Naive B cell (primary cell): ENCODE results near the gene DIP2C. TPM values are rescaled to one million over a fixed set of nuclear protein-coding genes. Genes with fewer than 3 reads are reported as not detected.

ENCODE experiments used
- ATAC-seq, 2 donors: fragments of 150-1000 bp; cut with Tn5 transposase; 2 replicates each; pipeline ENCODE4 v1.10.0; 2021; ENCODE audit warnings: low read depth in 2 of 2, mild to moderate bottlenecking in 2 of 2, moderate library complexity in 2 of 2
- DNase-seq: peaks from one replicate; pipeline ENCODE4 v3.0.0; 2022
- H3K27ac Mint-ChIP-seq, 6 donors: one replicate each; pipeline ENCODE4 v1.8.0; 2020 to 2022; ENCODE audit warnings: mild to moderate bottlenecking in 6 of 6, mixed read lengths in 6 of 6, moderate library complexity in 5 of 6, inconsistent platforms in 2 of 6
- H3K27me3 Mint-ChIP-seq, 3 donors: one replicate each; pipeline ENCODE4 v1.8.0; 2021 to 2022; ENCODE audit warnings: mixed read lengths in 3 of 3, mild to moderate bottlenecking in 1 of 3
- H3K36me3 Mint-ChIP-seq, 2 donors: one replicate each; pipeline ENCODE4 v1.8.0; 2020 to 2022; ENCODE audit warnings: mixed read lengths in 2 of 2, inconsistent platforms in 1 of 2, mild to moderate bottlenecking in 1 of 2
- H3K4me1 Mint-ChIP-seq, 3 donors: one replicate each; pipeline ENCODE4 v1.8.0; 2020 to 2022; ENCODE audit warnings: mixed read lengths in 3 of 3, inconsistent platforms in 1 of 3, mild to moderate bottlenecking in 1 of 3, moderate library complexity in 1 of 3
- H3K4me3 Mint-ChIP-seq, 8 donors: one replicate each; pipeline ENCODE4 v1.8.0; 2020 to 2022; ENCODE audit warnings: mild to moderate bottlenecking in 8 of 8, mixed read lengths in 8 of 8, moderate library complexity in 8 of 8, inconsistent platforms in 2 of 8
- H3K9me3 Mint-ChIP-seq, 7 donors: one replicate each; pipeline ENCODE4 v1.8.0; 2020 to 2022; ENCODE audit warnings: mixed read lengths in 7 of 7, mild to moderate bottlenecking in 5 of 7, inconsistent platforms in 2 of 7, moderate library complexity in 1 of 7
- polyA plus RNA-seq, 6 donors: library from polyadenylated mRNA; unstranded; fragments of 300-500 nt; fragmentation: Illumina TruSeq; gene quantifications; one replicate each; pipeline ENCODE4 v1.2.3, GENCODE V29; 2021; ENCODE audit warnings: low read depth in 6 of 6

DIP2C gene
- polyA plus RNA-seq, 6 donors from 2014 or later = 0.36 to 1.7 (median 0.78) TPM; not detected in 1

DNA sequence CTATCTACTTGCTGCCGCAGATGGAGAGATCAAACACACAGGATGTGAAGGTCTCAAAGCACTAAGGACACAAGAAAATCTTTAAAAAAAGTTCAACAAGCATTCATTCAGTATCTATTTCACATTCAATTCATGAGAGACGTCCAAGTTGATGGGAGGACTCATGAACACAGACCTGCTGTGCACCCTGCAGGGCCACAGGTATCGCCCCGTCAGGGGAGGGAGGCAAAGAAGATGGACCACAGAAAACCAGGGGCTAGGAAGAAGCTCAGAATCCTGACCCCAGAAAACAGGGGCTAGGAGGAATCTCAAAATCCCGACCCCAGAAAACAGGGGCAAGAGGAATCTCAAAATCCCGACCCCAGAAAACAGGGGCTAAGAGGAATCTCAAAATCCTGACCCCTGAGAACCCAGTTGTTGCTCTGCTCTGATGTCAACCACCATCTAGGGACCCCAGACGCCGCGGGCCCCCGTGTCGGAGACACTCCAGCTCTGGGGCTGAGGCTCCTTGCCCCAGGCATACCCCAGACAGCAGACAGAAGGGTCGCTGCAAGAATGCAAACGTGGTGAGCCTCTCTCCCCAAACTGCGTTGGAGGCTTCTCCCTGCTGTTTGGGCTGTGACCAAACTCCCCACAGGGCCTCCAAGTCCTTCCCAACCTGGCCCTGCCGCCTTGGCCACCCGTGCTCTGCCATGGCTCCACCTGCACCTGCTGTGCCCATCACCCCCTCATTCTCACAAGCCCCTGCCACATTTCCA, 197.6 kb downstream of the DIP2C start:
- Mint-ChIP-seq H3K27me3 (peaks cover 26 to 30% (median 27%) of the 10 kb centered on the region in 3 donors), H3K4me3 (no peak overlapping the region), H3K9me3 (peaks cover 0 to 2% (median 0%) of the 10 kb centered on the region in 7 donors), H3K36me3 (no peaks in the 10 kb centered on the region), H3K4me1 (no peaks in the 10 kb centered on the region), H3K27ac (peak overlapping the region in 1 of 6 donors; percentile 35)
- DNase-seq = no peak
- ATAC-seq = no peak

DNA sequence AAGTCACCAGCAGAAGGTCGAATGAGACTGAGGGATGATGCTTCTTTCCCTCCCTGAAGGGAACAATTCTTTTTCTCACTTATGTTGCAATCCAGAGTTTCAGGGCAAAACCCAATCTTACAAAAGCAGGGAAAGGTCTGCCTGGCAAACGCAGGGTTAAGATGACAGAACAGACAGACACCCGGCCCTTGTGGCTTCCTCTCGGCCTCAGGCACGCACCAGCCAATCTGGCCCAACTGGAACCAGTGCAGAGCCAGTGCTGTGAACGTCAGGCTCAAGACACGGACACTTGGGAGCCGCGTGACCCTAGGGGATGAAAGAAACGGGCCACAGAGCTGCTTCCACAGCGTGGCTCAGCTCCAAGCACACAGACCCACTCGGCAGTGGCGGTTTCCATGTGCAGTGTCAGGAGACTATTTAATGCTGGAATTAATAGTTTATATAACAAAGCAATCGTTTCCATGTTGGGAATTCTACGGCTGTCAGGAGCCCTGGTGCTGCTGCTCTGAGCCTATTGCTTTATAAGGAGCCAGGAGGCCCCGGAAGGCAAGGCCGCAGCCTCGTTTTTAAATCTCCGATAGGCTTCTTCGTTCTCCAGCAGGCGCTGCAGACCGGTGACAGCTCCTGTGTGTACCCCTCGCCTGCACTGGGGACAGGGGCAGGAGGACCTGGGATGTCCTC, 198.4 kb downstream of the DIP2C start:
- Mint-ChIP-seq H3K4me1 (no peaks in the 10 kb centered on the region), H3K36me3 (no peaks in the 10 kb centered on the region), H3K27ac (no peak overlapping the region), H3K27me3 (peaks cover 26 to 30% (median 27%) of the 10 kb centered on the region in 3 donors), H3K4me3 (no peak overlapping the region), H3K9me3 (peaks cover 0 to 2% (median 0%) of the 10 kb centered on the region in 7 donors)
- ATAC-seq (no peak), DNase-seq (no peak)

DNA sequence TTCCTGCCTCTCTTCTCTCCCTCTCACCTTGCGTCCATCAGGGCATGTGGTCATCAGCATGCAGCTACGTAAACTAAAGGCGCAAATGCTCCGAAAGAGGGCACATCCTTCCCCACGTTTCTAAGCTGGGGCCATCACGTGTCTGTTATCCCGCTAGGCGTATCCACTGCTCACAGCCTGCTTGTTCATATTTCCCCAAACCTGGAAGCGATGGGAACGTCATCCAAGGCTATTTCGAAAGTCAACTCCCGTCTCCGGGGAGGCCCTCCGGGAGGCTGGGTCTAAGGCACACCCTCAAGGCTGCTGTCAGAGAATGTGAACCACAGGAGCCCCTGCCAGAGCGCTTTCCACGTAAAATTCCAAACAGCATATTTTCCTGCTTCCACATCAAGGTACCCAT, 199.2 kb downstream of the DIP2C start:
- no peak for DNase-seq
- Mint-ChIP-seq H3K27me3 (peaks cover 26 to 30% (median 27%) of the 10 kb centered on the region in 3 donors), H3K27ac (no peak overlapping the region), H3K4me3 (no peak overlapping the region), H3K36me3 (no peaks in the 10 kb centered on the region), H3K9me3 (peaks cover 0 to 2% (median 0%) of the 10 kb centered on the region in 7 donors), H3K4me1 (peaks cover 0 to 8% (median 1%) of the 10 kb centered on the region in 3 donors)
- ATAC-seq = no peak

DNA sequence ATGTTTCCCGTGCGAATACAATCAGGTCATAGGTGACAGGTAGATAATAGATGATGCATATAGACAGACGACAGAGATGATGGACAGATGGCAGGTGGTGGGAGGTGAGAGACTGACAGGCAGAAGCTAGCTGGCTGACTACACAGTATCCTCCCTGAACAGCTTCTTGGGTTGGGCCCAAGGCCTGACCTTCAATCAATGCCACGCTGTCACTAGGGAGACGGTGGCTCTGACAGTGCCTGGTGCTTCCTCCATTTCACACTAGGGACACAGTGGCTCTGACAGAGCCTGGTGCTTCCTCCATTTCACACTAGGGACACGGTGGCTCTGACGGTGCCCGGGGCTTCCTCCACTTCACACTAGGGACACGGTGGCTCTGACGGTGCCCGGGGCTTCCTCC, 200.1 kb downstream of the DIP2C start:
- ATAC-seq (no peak), DNase-seq (no peak)
- Mint-ChIP-seq H3K9me3 (no peaks in the 10 kb centered on the region), H3K4me1 (peaks cover 2 to 10% (median 3%) of the 10 kb centered on the region in 3 donors), H3K27ac (no peak overlapping the region), H3K27me3 (peaks cover 23 to 30% (median 25%) of the 10 kb centered on the region in 3 donors), H3K4me3 (peak overlapping the region in 1 of 8 donors; percentile 19), H3K36me3 (no peaks in the 10 kb centered on the region)

DNA sequence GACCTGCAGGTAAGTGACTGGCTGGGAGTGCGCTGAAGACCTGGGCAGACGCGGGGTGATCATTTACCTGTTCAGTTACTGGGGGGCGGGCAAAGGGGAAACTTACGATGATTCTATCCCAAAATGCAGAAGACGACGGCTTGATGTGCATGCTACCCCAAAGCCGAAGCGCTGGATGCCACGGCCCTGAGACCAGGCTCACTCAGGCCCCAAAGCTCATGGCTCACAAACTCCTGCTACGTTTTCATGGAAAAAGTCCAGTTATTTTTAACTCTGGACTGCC, 200.6 kb downstream of the DIP2C start:
- Mint-ChIP-seq H3K27ac (no peak overlapping the region), H3K36me3 (no peaks in the 10 kb centered on the region), H3K27me3 (peaks cover 19 to 30% (median 21%) of the 10 kb centered on the region in 3 donors), H3K4me3 (peak overlapping the region in 1 of 8 donors; percentile 54), H3K4me1 (peaks cover 3 to 10% (median 6%) of the 10 kb centered on the region in 3 donors), H3K9me3 (no peaks in the 10 kb centered on the region)
- no peak for ATAC-seq
- DNase-seq = no peak

DNA sequence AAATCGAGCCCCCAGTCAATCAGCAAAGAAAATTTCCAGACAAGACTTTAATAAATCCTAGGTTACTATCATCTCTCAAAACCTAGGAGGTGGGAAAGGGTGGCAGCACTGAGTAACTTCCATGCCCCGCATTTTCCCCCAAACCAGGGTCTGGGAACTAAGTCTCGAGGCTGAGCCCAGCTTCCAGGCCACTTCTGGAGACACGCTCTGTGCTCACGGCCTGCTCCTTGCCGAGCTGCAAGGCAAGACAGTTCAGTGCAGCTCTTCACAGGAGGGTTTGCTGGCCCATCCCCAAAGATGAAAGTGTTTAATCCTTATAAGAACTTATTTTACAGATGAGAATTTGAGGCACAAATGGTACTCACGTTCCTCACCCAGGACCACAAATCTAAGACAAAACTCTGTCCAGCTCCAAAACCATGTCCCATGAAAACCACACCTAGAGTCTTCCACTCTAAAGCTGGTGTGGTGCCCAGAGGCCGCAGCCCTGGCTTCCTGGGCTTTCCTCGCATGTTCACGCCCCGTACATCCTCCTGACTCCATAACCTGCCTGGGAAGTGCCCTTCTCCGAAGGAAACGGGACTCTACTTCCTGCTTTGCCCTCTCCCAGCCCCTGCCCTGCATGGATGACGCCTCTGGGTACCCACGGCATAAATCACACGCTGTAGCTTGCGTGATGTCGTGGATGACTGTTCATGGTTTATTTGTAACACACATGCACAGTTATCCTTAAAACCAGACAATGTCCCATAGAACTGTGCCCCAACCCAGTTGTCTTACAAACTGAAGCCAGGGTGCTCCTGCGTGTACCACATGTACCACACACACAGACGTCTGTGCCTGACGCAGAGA, 201.2 kb downstream of the DIP2C start:
- Mint-ChIP-seq H3K27ac (peak overlapping the region in 1 of 6 donors; percentile 17), H3K27me3 (peaks cover 14 to 26% (median 19%) of the 10 kb centered on the region in 3 donors), H3K4me1 (peaks cover 3 to 10% (median 6%) of the 10 kb centered on the region in 3 donors), H3K36me3 (no peaks in the 10 kb centered on the region), H3K4me3 (peak overlapping the region in 2 of 8 donors; percentile 39 to 69), H3K9me3 (no peaks in the 10 kb centered on the region)
- DNase-seq = no peak
- ATAC-seq = no peak

DNA sequence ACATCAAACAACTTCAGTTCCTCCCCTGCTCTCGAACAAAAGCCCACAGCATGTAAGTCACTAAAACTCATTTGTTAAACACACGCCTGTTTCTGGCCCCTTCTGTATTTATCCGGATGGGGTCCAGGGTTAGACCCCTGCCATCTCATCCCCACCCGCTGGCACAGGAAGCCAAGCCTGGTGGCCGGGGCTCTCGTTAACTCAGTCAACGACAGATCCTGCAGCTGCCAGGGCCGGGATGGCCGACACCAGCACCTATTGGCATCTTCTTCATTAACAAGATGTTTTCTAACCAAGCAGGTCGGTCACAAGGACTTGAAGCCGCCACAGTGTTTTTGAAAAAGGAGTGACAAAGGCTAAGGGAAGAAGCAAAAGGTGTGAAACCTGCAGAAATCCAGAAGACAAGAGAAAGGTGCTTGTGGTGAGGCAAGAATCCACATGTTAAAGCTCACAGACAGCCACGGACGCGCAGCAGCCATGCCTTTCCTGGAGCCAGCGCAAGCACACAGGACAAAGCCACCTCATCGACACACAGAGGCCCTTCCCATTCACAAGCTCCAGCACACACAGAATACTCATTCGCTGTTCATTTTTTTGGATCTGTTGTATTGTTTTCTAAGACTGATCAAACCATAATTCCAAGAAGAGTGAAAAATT, 202.7 kb downstream of the DIP2C start:
- H3K9me3 Mint-ChIP-seq = no peaks in the 10 kb centered on the region
- DNase-seq (no peak), ATAC-seq (no peak)
- peak overlapping the region in 2 of 8 donors; percentile 30 to 59 for H3K4me3 Mint-ChIP-seq
- H3K27me3 Mint-ChIP-seq = peaks cover 0 to 11% (median 8%) of the 10 kb centered on the region in 3 donors
- no peaks in the 10 kb centered on the region for H3K36me3 Mint-ChIP-seq
- H3K27ac Mint-ChIP-seq = peak overlapping the region in 1 of 6 donors; percentile 56
- peaks cover 3 to 10% (median 6%) of the 10 kb centered on the region in 3 donors for H3K4me1 Mint-ChIP-seq

DNA sequence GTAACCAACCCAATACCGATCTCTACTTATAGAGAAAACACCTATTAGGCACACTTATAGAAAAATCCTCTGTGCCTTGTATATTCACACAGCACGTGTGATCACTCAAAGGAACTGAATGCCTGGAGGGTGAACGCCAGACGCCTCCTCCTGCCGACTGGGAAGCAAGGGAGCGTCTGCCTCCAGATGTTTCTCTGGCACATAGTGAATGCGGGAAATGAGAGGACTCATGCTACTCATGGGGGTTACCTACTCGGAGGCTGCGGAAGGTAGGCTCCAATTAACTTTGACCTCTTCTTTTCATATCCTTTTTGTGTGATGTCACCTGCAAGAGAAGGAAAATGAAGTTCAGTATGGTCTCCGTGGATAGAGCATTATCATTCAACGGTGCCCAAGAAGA, 203.3 kb downstream of the DIP2C start:
- no peak for ATAC-seq
- peaks cover 3 to 10% (median 6%) of the 10 kb centered on the region in 3 donors for H3K4me1 Mint-ChIP-seq
- no peak for DNase-seq
- no peaks in the 10 kb centered on the region for H3K9me3 Mint-ChIP-seq
- no peak overlapping the region for H3K27ac Mint-ChIP-seq
- peak overlapping the region in 2 of 8 donors; percentile 76 to 85 for H3K4me3 Mint-ChIP-seq
- H3K36me3 Mint-ChIP-seq = no peaks in the 10 kb centered on the region
- H3K27me3 Mint-ChIP-seq = peaks cover 0 to 11% (median 5%) of the 10 kb centered on the region in 3 donors

DNA sequence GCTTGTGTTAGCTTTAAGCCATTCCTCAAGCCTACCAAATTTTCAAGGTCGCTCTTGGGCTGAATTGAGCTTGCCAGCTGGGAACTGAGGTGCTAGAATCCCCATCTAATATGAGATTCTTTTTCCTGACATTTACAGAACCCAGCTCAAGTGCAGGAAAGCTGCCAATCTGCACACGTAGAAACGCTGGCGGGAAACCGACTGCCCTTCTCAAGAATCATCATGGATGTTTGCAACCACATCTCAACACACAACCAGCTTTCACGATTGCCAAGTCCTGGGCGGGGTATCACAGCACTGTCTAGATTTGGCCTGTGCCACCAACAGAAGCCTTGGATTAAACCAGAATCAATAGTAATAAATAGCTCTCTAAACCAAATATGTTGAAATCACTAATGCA, 203.7 kb downstream of the DIP2C start:
- ATAC-seq = no peak
- H3K4me3 Mint-ChIP-seq = peak overlapping the region in 6 of 8 donors; percentile 14 to 95 (median 85)
- DNase-seq = no peak
- H3K27ac Mint-ChIP-seq = peak overlapping the region in 3 of 6 donors; percentile 38 to 78 (median 64)
- peaks cover 3 to 10% (median 6%) of the 10 kb centered on the region in 3 donors for H3K4me1 Mint-ChIP-seq
- no peaks in the 10 kb centered on the region for H3K9me3 Mint-ChIP-seq
- H3K27me3 Mint-ChIP-seq = peaks cover 0 to 10% (median 5%) of the 10 kb centered on the region in 3 donors
- no peaks in the 10 kb centered on the region for H3K36me3 Mint-ChIP-seq

DNA sequence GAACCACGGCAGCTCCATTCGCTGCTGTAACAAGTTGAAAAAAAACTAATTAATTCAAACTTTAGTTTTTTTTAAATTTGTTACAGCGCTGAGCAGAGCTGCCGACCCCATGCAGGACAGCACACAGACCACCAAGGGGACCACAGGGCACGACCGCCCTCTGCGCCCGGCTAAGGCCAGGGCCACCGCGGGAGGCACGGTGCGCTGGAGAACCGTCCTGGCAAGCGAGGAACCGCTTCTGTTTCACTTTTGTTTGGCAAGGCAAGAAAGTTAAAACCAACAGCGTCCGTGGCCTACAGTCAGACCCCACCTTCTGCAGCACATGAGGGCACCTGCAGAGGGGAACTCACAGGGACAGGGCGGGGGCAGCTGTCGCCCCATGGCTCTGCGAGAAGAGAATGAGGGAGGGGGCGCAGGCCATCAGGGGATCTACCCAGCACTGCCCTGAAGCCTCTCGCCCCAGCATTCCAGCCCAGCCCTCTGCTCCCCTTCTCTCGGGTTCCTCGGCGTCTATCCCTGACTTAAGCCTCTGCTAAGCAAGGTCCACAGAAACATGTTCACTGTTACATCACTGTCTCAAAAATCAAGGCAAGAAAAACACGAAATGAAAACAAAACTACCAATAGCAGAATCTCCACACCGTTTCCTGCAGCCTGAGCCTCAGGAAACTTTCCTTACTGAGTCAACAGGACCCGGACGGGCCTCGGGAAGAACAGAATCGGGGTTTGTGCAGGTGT, 204.4 kb downstream of the DIP2C start:
- Mint-ChIP-seq H3K36me3 (no peaks in the 10 kb centered on the region), H3K4me3 (peak overlapping the region; percentile 76 to 95 (median 85)), H3K9me3 (no peaks in the 10 kb centered on the region), H3K27me3 (peaks cover 0 to 5% (median 4%) of the 10 kb centered on the region in 3 donors), H3K4me1 (peaks cover 3 to 10% (median 6%) of the 10 kb centered on the region in 3 donors), H3K27ac (peak overlapping the region; percentile 39 to 94 (median 84))
- DNase-seq (peak; percentile 42), ATAC-seq (peak; percentile 82 to 85)

DNA sequence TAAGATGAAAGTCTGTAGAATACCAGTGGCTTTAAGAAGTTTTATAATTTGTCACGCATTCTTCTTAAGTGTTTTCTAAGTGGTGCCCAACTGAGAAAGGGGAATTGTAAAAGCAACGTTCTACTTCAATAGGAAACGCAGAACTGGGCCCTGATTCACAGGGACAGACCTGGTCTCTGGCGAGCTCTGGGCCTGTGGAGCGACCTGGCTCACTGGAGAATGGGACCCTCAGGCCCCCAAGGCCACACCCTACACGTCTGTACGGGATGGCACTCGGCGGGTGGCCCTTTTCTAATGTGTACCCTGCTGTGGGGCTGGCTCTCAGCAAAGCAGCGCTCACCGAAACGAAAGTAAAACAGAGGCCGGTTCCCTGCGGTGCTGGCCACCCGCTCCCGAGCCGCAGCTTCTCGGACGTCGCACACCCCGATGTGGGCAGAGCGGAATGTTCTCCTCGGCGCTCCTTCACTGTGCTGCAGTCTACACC, 205.0 kb downstream of the DIP2C start:
- Mint-ChIP-seq H3K27me3 (peaks cover 0 to 5% (median 0%) of the 10 kb centered on the region in 3 donors), H3K4me1 (peaks cover 3 to 10% (median 6%) of the 10 kb centered on the region in 3 donors), H3K4me3 (peak overlapping the region; percentile 76 to 95 (median 85)), H3K36me3 (no peaks in the 10 kb centered on the region), H3K27ac (peak overlapping the region; percentile 75 to 94 (median 89)), H3K9me3 (no peaks in the 10 kb centered on the region)
- peak; percentile 12 for DNase-seq
- peak; percentile 53 to 57 for ATAC-seq

DNA sequence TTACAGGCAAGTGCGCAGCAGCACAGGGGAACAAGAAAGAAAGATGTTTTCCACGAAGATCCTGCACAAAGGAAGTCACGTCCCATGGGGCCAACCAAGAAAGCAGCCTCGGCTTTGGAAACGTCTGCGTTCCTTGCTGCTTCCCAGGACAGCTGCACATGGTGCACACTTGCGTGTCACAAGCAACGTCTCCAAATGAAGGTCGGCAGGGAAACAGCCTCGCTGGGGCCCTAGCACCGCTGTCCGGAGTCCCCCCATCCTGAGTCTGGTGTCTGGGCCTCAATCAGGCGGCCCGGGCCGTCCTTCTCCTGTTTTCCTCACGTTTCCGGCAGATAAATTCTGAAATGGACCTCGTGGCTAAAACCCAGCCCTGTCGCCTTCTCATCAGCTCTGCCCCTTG, 206.2 kb downstream of the DIP2C start:
- Mint-ChIP-seq H3K27ac (no peak overlapping the region), H3K27me3 (no peaks in the 10 kb centered on the region), H3K4me3 (no peak overlapping the region), H3K36me3 (no peaks in the 10 kb centered on the region), H3K4me1 (peaks cover 6 to 10% (median 9%) of the 10 kb centered on the region in 3 donors), H3K9me3 (peaks cover 0 to 6% (median 0%) of the 10 kb centered on the region in 7 donors)
- ATAC-seq = no peak
- DNase-seq = no peak
